Measurements from ENCODE around the gene HEATR5A.
"Not testable (repeated sequence)": the region's sequence is repeated elsewhere in the genome, so short reads cannot be mapped to it uniquely, and the experiment has no call there.

HEATR5A gene

GRCh38 chr14:31445703-31446102, 25.4 kb upstream of the HEATR5A start:
- Histone ChIP-seq H3K27ac (ENCODE audit: insufficient read depth, low read length, poor library complexity, severe bottlenecking) (no peak overlapping the region), H3K27me3 (replicated peaks; ENCODE audit: control insufficient read depth, insufficient read depth, low read length, poor library complexity, severe bottlenecking) (no peaks in the 10 kb centered on the region), H3K9me3 (ENCODE audit: control insufficient read depth, low read length) (no peaks in the 10 kb centered on the region), H3K4me3 (ENCODE audit: insufficient read depth, low read depth, low read length, poor library complexity, severe bottlenecking) (no peak overlapping the region), H3K4me1 (ENCODE audit: control insufficient read depth, insufficient read depth, low read length, poor library complexity, severe bottlenecking) (no peaks in the 10 kb centered on the region), H3K36me3 (ENCODE audit: control insufficient read depth, insufficient read depth, low read length) (no peaks in the 10 kb centered on the region)
- no peak for DNase-seq

GRCh38 chr14:31442284-31442683, 21.9 kb upstream of the HEATR5A start:
- Histone ChIP-seq H3K4me3 (ENCODE audit: insufficient read depth, low read depth, low read length, poor library complexity, severe bottlenecking) (no peak overlapping the region), H3K36me3 (ENCODE audit: control insufficient read depth, insufficient read depth, low read length) (no peaks in the 10 kb centered on the region), H3K27ac (ENCODE audit: insufficient read depth, low read length, poor library complexity, severe bottlenecking) (no peak overlapping the region), H3K9me3 (ENCODE audit: control insufficient read depth, low read length) (no peaks in the 10 kb centered on the region), H3K4me1 (ENCODE audit: control insufficient read depth, insufficient read depth, low read length, poor library complexity, severe bottlenecking) (no peaks in the 10 kb centered on the region), H3K27me3 (replicated peaks; ENCODE audit: control insufficient read depth, insufficient read depth, low read length, poor library complexity, severe bottlenecking) (no peaks in the 10 kb centered on the region)
- no peak for DNase-seq

GRCh38 chr14:31441273-31442111, 21.1 kb upstream of the HEATR5A start:
- no peaks in the 10 kb centered on the region for H3K27me3 ChIP-seq (replicated peaks; ENCODE audit: control insufficient read depth, insufficient read depth, low read length, poor library complexity, severe bottlenecking)
- no peaks in the 10 kb centered on the region for H3K36me3 ChIP-seq (ENCODE audit: control insufficient read depth, insufficient read depth, low read length)
- no peaks in the 10 kb centered on the region for H3K9me3 ChIP-seq (ENCODE audit: control insufficient read depth, low read length)
- no peaks in the 10 kb centered on the region for H3K4me1 ChIP-seq (ENCODE audit: control insufficient read depth, insufficient read depth, low read length, poor library complexity, severe bottlenecking)
- no peak overlapping the region for H3K27ac ChIP-seq (ENCODE audit: insufficient read depth, low read length, poor library complexity, severe bottlenecking)
- no peak for DNase-seq
- no peak overlapping the region for H3K4me3 ChIP-seq (ENCODE audit: insufficient read depth, low read depth, low read length, poor library complexity, severe bottlenecking)

- H3K9me3 ChIP-seq (ENCODE audit: control insufficient read depth, low read length): no peaks in the 10 kb centered on the region
- no peaks in the 10 kb centered on the region for H3K27me3 ChIP-seq (replicated peaks; ENCODE audit: control insufficient read depth, insufficient read depth, low read length, poor library complexity, severe bottlenecking)
- H3K27ac ChIP-seq (ENCODE audit: insufficient read depth, low read length, poor library complexity, severe bottlenecking): no peak overlapping the region
- H3K4me1 ChIP-seq (ENCODE audit: control insufficient read depth, insufficient read depth, low read length, poor library complexity, severe bottlenecking): no peaks in the 10 kb centered on the region
- H3K4me3 ChIP-seq (ENCODE audit: insufficient read depth, low read depth, low read length, poor library complexity, severe bottlenecking): no peak overlapping the region
- no peaks in the 10 kb centered on the region for H3K36me3 ChIP-seq (ENCODE audit: control insufficient read depth, insufficient read depth, low read length)
- no peak for DNase-seq
These were observed 19.9 kb upstream of the HEATR5A start for GRCh38 chr14:31440280-31440679.

- Histone ChIP-seq H3K36me3 (ENCODE audit: control insufficient read depth, insufficient read depth, low read length) (no peaks in the 10 kb centered on the region), H3K4me1 (ENCODE audit: control insufficient read depth, insufficient read depth, low read length, poor library complexity, severe bottlenecking) (no peaks in the 10 kb centered on the region), H3K9me3 (ENCODE audit: control insufficient read depth, low read length) (no peaks in the 10 kb centered on the region), H3K27me3 (replicated peaks; ENCODE audit: control insufficient read depth, insufficient read depth, low read length, poor library complexity, severe bottlenecking) (no peaks in the 10 kb centered on the region), H3K27ac (ENCODE audit: insufficient read depth, low read length, poor library complexity, severe bottlenecking) (no peak overlapping the region), H3K4me3 (ENCODE audit: insufficient read depth, low read depth, low read length, poor library complexity, severe bottlenecking) (no peak overlapping the region)
- no peak for DNase-seq
These were observed 19.2 kb upstream of the HEATR5A start for GRCh38 chr14:31439561-31439960.

- H3K9me3 ChIP-seq (ENCODE audit: control insufficient read depth, low read length); H3K4me1 ChIP-seq (ENCODE audit: control insufficient read depth, insufficient read depth, low read length, poor library complexity, severe bottlenecking); H3K27ac ChIP-seq (ENCODE audit: insufficient read depth, low read length, poor library complexity, severe bottlenecking); DNase-seq; H3K4me3 ChIP-seq (ENCODE audit: insufficient read depth, low read depth, low read length, poor library complexity, severe bottlenecking); H3K36me3 ChIP-seq (ENCODE audit: control insufficient read depth, insufficient read depth, low read length); H3K27me3 ChIP-seq (replicated peaks; ENCODE audit: control insufficient read depth, insufficient read depth, low read length, poor library complexity, severe bottlenecking): not testable (repeated sequence)
These were observed 16.8 kb upstream of the HEATR5A start for GRCh38 chr14:31437045-31437691.

GRCh38 chr14:31435276-31435675, 14.9 kb upstream of the HEATR5A start:
- Histone ChIP-seq H3K27ac (ENCODE audit: insufficient read depth, low read length, poor library complexity, severe bottlenecking) (no peak overlapping the region), H3K4me3 (ENCODE audit: insufficient read depth, low read depth, low read length, poor library complexity, severe bottlenecking) (no peak overlapping the region), H3K4me1 (ENCODE audit: control insufficient read depth, insufficient read depth, low read length, poor library complexity, severe bottlenecking) (no peaks in the 10 kb centered on the region), H3K9me3 (ENCODE audit: control insufficient read depth, low read length) (no peaks in the 10 kb centered on the region), H3K36me3 (ENCODE audit: control insufficient read depth, insufficient read depth, low read length) (no peaks in the 10 kb centered on the region), H3K27me3 (replicated peaks; ENCODE audit: control insufficient read depth, insufficient read depth, low read length, poor library complexity, severe bottlenecking) (no peaks in the 10 kb centered on the region)
- no peak for DNase-seq

GRCh38 chr14:31430634-31431264, 10.4 kb upstream of the HEATR5A start:
- Histone ChIP-seq H3K36me3 (ENCODE audit: control insufficient read depth, insufficient read depth, low read length) (no peaks in the 10 kb centered on the region), H3K4me1 (ENCODE audit: control insufficient read depth, insufficient read depth, low read length, poor library complexity, severe bottlenecking) (no peaks in the 10 kb centered on the region), H3K9me3 (ENCODE audit: control insufficient read depth, low read length) (no peaks in the 10 kb centered on the region), H3K4me3 (ENCODE audit: insufficient read depth, low read depth, low read length, poor library complexity, severe bottlenecking) (no peak overlapping the region), H3K27me3 (replicated peaks; ENCODE audit: control insufficient read depth, insufficient read depth, low read length, poor library complexity, severe bottlenecking) (no peaks in the 10 kb centered on the region), H3K27ac (ENCODE audit: insufficient read depth, low read length, poor library complexity, severe bottlenecking) (no peak overlapping the region)
- no peak for DNase-seq

- Histone ChIP-seq H3K27ac (ENCODE audit: insufficient read depth, low read length, poor library complexity, severe bottlenecking) (no peak overlapping the region), H3K4me1 (ENCODE audit: control insufficient read depth, insufficient read depth, low read length, poor library complexity, severe bottlenecking) (no peaks in the 10 kb centered on the region), H3K27me3 (replicated peaks; ENCODE audit: control insufficient read depth, insufficient read depth, low read length, poor library complexity, severe bottlenecking) (no peaks in the 10 kb centered on the region), H3K36me3 (ENCODE audit: control insufficient read depth, insufficient read depth, low read length) (no peaks in the 10 kb centered on the region), H3K4me3 (ENCODE audit: insufficient read depth, low read depth, low read length, poor library complexity, severe bottlenecking) (no peak overlapping the region), H3K9me3 (ENCODE audit: control insufficient read depth, low read length) (no peaks in the 10 kb centered on the region)
- DNase-seq: no peak
These were observed 9.4 kb upstream of the HEATR5A start for GRCh38 chr14:31429791-31430190.

- H3K4me1 ChIP-seq (ENCODE audit: control insufficient read depth, insufficient read depth, low read length, poor library complexity, severe bottlenecking): no peaks in the 10 kb centered on the region
- H3K36me3 ChIP-seq (ENCODE audit: control insufficient read depth, insufficient read depth, low read length): no peaks in the 10 kb centered on the region
- no peaks in the 10 kb centered on the region for H3K27me3 ChIP-seq (replicated peaks; ENCODE audit: control insufficient read depth, insufficient read depth, low read length, poor library complexity, severe bottlenecking)
- H3K4me3 ChIP-seq (ENCODE audit: insufficient read depth, low read depth, low read length, poor library complexity, severe bottlenecking): no peak overlapping the region
- no peaks in the 10 kb centered on the region for H3K9me3 ChIP-seq (ENCODE audit: control insufficient read depth, low read length)
- no peak overlapping the region for H3K27ac ChIP-seq (ENCODE audit: insufficient read depth, low read length, poor library complexity, severe bottlenecking)
- DNase-seq: no peak
These were observed 7.7 kb upstream of the HEATR5A start for GRCh38 chr14:31428011-31428410.
